GM12865 (cell line): Measurements from ENCODE around the gene KCNJ5.

ENCODE experiments used
- DNase-seq: peaks from one replicate; pipeline ENCODE4 v3.0.0; 2010; ENCODE audit warnings: low read depth
- H3K4me3 ChIP-seq: 2 replicates; pipeline ENCODE4 v1.5.1; 2011; ENCODE audit warnings: mild to moderate bottlenecking, low read depth, low read length, control low read depth
- TF ChIP-seq, protein P1 (sequence below): IDR thresholded peaks from 2 replicates; pipeline ENCODE4 v1.5.1; 2011; ENCODE audit warnings: low read length, control low read depth, low read depth, inconsistent platforms; ENCODE audit not compliant: insufficient read depth; ENCODE audit errors: missing control alignments

Gene KCNJ5

GRCh38 chr11:128957202-128957482 is 66.0 kb downstream of the KCNJ5 start:
- H3K4me3 ChIP-seq, result no peak overlapping the region
- TF ChIP-seq, protein P1, sequence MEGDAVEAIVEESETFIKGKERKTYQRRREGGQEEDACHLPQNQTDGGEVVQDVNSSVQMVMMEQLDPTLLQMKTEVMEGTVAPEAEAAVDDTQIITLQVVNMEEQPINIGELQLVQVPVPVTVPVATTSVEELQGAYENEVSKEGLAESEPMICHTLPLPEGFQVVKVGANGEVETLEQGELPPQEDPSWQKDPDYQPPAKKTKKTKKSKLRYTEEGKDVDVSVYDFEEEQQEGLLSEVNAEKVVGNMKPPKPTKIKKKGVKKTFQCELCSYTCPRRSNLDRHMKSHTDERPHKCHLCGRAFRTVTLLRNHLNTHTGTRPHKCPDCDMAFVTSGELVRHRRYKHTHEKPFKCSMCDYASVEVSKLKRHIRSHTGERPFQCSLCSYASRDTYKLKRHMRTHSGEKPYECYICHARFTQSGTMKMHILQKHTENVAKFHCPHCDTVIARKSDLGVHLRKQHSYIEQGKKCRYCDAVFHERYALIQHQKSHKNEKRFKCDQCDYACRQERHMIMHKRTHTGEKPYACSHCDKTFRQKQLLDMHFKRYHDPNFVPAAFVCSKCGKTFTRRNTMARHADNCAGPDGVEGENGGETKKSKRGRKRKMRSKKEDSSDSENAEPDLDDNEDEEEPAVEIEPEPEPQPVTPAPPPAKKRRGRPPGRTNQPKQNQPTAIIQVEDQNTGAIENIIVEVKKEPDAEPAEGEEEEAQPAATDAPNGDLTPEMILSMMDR, result no peak

GRCh38 chr11:128961645-128962044 is 70.5 kb downstream of the KCNJ5 start:
- no peak overlapping the region for H3K4me3 ChIP-seq
- DNase-seq, result no peak
- TF ChIP-seq, protein P1, result no peak

More at GRCh38 chr11:128957202-128957482, 66.0 kb downstream of the KCNJ5 start:
- no peak for DNase-seq

DNA sequence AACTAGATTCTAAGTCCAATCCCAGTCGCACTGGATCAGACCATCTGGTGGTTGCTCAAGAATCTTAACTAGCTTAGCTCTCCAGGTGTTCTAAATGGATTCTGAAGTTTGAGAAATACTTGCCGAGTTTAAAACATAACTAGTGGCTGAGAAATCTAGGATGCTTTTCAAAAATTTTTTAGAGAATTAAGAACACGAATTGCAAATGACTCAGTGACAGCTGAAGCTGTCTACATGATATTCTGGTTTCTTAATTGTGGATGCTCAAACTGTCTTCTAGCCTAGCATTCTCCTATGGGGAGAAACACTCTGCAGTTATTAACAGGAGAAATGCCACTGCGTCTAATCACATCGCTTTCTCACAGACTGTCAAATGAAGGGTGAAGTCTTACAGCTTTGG is 71.7 kb downstream of the KCNJ5 start:
- DNase-seq, result no peak
- TF ChIP-seq, protein P1, result no peak
- no peak overlapping the region for H3K4me3 ChIP-seq

DNA sequence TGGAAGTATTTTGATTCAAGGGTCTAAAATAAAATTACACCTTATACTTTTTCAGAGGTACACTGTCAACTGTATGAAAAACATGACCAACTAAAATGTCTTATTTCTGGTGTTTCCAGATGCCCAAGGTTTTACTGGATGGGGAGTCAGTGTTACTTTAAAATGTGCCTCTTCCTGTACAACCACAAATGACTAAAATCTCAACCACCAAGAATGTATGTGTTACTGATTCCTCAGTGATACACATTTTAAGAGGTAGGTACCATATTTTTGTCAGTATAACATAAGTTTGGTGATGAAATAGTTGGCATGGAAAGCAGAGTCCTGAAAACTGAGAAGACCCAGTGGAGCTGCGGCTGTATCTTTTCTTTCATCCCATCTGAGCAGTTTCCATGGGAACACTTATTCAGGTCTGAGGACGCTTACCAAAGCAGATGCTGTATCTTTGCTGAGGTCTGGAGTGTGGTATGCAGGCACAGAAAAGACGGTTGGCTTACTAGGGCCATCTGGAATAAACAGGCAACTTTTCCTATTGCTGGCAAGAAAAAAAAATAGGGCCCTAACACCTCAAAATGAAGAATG is 72.7 kb downstream of the KCNJ5 start:
- DNase-seq, result no peak

GRCh38 chr11:128964463-128964930 is 73.3 kb downstream of the KCNJ5 start:
- TF ChIP-seq, protein P1, result no peak
- DNase-seq, result no peak
- no peak overlapping the region for H3K4me3 ChIP-seq

More for the DNA sequence above, 72.7 kb downstream of the KCNJ5 start:
- TF ChIP-seq, protein P1, result no peak
- no peak overlapping the region for H3K4me3 ChIP-seq

GRCh38 chr11:128965485-128965884 is 74.3 kb downstream of the KCNJ5 start:
- TF ChIP-seq, protein P1, result no peak
- H3K4me3 ChIP-seq, result no peak overlapping the region
- peak; percentile 52 for DNase-seq

DNA sequence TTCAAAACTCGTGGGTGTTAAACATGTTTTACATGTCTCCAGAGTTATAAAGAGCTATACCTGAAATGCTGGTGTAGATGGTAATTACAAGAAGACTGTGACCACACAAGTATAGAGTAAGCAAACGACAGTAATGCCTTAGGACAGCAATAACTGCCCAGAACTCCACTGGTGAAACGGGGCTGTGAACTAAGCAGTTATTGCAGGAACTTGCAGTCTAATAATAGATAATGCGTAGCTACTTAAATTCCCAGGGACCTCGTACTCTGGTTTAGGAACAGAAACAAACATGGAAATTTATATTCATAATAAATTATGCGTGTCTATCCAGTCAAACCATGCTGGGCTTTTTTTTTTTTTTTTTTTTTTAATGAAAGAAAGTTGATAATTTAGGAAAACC is 76.4 kb downstream of the KCNJ5 start:
- no peak for DNase-seq
- no peak overlapping the region for H3K4me3 ChIP-seq
- TF ChIP-seq, protein P1, result no peak
